OCI-M2 (cell line): ENCODE results near the gene ADGRG6.
"Not testable (repeated sequence)": the region's sequence is repeated elsewhere in the genome, so short reads cannot be mapped to it uniquely, and the experiment has no call there.

Experiments
- DNase-seq: peaks from one replicate; lab custom pipeline; 2025; ENCODE audit not compliant: unreplicated experiment; lab: John Stamatoyannopoulos, UW

The ADGRG6 gene

DNA sequence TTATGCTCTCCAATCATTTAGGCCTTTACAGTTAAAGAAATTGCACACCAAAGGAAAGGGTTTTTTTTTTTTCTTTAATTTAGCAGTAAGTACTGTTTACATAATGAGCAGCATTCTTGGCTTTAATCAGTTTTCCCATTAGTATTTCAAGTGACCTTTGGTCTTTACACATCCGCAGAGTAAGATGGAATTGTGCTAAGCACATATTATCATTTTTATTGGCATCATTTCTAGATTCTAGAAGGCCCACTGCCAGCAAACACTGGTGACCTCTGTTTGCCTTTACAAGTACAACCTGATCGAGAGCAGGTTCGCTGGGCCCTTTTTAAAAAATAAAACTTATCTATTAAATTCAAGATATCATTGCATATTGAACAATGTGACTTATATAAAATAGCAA is 104.3 kb downstream of the ADGRG6 start:
- no peak for DNase-seq

DNA sequence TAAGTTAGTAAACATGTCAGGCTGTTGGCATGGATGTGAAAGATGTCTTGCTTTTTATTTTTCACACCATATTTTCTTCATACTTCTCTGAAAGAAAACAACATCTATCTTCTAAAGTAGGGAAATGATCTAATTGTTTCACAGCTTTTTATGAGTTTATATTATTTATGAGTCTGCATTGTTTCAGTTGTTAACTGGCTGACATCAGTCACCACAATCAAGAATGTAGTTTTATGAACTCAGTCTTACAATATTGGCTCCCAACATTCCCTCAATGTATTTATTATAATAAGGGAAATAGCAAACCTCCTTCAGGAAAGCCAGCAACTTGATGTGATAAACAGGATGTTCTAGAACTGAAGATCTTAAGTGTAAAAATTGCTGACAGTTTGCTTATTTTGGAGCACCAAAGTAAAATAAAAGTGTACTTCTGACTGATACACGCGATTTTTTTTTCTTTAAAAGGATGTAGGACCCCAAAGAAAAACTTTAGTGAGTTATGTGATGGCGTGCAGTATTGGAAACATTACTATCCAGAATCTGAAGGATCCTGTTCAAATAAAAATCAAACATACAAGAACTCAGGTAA is 106.0 kb downstream of the ADGRG6 start:
- DNase-seq, result no peak

DNA sequence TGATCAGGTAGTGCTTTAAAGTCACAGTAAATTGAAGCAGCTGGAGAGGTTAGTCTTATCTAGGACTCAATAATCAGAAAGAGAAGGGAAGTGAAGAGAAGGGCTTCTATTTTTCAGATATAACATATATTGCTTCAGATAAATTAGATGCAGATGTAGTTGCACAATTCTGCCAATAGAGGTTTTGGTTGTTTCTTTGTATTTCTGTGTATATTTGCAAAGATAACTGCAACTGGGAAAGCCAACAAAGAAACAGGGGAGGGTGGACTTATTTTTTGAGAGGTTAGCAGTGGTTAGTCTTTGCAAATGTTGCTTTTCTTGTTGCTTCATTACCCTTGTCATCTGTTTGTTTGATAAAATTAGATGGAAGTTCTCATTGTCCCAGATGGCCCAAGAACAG is 106.6 kb downstream of the ADGRG6 start:
- DNase-seq, result no peak

DNA sequence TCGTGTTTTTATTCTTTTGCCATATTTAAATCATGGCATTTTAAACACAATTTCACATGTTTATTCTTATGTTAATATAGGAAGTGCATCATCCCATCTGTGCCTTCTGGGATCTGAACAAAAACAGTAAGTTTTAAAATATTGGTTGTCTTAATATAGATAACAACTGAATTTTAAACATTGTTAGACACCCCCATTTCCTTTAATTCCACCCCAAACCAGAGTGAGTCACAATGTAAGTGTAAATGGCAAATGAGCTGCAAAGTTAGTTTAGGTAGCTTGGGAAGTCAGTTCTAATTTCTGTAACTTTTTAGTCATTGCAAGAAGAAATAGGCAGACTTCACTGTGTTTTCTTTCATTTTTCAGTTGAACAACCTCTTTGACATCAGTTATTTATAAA is 108.0 kb downstream of the ADGRG6 start:
- DNase-seq, result no peak

DNA sequence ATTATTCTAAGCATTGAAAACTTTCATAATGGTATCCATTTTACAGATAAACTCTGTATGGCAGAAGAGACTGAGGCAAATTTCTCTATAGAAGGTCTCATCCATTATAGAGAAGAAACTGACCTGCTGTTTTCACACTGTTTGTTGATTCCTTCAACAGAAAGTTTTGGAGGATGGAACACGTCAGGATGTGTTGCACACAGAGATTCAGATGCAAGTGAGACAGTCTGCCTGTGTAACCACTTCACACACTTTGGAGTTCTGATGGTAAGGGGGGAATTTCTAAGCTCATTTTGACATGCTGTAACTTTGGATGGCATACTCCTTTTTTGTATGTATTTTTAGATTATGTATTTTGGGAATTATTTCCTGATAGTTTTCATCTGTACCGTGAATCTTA is 109.3 kb downstream of the ADGRG6 start:
- DNase-seq, result no peak

DNA sequence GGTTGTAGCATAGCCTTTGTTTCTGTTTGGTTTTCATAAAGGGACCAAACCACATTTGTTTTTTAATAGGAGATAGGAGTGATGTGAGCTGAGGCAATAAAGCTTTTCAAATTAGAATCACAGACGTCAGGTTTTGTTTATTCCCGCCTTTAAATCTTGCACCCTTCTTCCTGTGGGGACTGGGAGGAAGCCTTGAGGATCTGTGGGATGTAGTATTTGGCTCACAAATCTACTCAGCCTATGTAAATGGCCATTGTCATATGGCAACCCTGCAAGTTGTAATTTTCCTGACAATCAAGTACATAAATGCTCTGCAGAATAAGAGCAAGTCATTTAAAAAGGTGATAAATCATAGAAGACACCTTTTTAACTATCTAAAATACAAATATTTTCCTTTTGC is 110.4 kb downstream of the ADGRG6 start:
- no peak for DNase-seq

DNA sequence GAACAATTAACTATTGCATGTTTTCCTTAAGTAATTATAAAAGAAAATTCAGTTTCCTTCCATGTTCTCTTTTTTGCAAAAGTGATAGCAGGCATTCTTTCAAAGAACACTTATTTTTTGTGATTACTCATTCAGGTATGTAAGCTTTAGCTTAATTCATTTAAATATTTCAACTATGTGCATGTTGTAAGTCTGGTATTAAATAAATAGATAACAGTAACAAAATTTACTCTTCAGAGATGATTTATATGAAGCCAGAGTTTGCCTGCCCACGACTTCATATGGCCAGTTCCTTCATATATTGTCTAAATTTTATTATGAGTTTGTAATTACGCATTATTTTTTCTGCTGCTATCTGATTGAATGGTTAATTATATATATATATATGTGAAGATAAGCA is 110.9 kb downstream of the ADGRG6 start:
- no peak for DNase-seq

DNA sequence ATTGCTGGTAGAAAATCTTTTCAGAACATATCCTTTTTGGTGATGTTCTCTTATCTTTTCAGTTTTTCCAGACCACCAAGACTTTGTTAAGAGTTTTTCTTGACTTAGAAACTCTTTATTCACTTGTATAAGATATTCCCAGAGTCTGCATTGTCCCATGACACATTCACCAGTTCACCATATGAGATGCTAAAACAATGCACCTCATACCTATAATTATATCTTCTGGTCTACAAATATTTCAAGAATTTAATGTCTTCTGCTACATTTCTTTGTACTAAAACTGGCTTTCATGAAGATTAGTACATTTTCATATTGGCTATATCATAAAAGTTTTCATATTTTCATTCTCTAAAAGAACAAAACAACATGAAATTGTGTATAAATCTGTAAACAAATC is 111.3 kb downstream of the ADGRG6 start:
- no peak for DNase-seq

DNA sequence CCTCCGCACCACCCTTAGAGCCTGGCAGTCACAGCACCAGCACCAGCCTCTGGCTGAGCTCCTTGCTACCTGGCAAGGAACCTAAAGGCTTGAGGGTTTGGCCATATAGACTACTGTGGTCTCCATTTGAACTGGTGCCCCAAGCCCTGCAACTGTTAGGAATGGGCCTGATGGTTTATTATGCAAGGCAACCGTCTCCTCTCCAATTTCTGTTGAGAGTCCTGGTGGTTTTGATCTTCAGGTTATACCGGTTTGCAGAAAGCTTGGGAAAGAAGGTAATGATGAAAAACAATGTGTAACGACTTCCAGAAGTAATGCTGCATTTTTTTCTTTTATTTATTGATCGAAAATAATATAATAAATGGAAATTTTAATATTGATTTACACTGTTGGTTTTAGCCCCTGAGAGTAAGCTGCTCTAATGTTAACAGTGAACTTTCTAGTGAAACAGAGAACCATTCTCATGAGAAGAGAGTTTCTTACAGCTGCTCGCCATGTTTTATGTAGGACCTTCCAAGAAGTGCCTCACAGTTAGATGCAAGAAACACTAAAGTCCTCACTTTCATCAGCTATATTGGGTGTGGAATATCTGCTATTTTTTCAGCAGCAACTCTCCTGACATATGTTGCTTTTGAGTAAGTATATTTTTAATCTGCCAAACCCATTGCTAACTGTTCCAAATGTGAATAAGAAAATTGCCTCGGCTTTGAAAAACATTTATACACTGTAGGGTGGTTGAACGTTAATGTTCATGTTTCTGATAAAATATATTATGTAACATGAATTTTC is 112.8 kb downstream of the ADGRG6 start:
- DNase-seq, result no peak

DNA sequence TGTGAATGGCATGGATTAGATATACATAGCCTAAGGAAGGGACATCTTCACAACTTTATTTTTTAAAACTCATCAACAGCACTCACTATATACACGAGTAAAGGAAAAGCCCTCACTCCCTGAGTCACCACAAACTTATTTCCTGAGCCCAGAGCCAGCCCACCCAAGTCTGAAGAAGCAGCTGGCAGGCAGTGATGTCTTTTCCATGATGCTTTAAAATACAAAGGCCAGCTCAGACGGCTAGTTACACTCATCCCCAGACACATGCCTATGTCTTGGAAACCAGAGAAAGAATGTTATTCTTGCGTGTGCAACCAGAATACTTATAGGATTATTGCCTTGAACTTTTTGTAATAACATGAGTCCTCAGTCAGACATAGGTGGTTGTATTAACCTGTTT is 114.4 kb downstream of the ADGRG6 start:
- DNase-seq, result no peak

DNA sequence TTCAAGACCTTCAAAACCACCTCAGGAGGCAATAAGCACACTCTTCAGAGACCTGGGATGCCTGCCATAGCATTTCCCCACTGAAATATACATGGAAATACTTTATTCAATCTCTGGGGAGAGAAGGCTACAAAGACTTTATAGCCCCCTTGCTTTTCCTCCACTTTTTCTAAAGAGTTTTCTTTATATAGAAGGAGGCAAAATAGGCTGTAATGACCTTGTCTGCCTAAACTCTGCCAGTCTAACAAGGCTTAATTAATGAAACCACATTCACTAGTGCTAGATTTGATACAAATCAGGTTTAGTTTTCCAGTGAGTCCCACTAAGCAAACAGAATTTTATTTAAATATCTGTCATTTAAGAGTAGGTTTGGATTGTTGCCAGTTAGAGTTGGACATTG is 114.9 kb downstream of the ADGRG6 start:
- DNase-seq, result no peak

DNA sequence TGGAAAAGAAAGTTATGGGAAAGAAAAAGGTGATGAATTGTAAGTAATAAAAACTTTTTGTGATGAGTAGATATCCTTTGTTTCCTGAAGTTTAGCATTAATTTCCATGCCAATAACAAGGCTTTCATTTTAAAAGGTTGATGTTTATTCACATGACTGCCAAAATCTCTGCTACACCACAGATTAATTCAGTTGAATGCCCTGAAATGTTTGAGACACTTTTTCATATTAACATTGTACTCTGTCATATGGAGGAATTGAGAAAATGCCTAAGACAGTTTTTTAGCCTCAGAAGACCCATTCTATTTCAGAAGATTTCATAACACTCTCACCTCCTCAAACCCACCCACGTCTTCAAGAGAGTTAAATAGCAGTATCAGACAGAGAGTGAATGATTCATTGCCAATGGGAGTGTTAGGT is 115.5 kb downstream of the ADGRG6 start:
- DNase-seq, result no peak

DNA sequence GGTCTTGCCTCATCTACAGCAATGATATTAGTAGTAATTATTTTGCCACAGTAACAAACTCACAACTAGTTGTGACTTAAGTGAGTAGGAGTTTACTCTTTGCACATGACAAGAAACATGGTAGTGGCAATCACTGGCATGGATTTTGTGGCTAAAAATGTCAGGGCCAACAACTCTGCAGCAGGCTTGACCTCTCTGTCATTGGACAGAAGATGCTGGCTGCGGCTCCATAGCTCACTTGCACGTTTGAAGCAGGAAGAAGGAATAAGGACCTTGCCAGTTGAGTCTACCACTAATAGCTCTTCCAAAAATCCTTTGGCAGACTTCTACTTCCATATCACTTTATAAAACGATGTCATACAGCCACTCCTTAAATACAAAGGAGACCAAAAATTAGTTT is 117.3 kb downstream of the ADGRG6 start:
- no peak for DNase-seq

DNA sequence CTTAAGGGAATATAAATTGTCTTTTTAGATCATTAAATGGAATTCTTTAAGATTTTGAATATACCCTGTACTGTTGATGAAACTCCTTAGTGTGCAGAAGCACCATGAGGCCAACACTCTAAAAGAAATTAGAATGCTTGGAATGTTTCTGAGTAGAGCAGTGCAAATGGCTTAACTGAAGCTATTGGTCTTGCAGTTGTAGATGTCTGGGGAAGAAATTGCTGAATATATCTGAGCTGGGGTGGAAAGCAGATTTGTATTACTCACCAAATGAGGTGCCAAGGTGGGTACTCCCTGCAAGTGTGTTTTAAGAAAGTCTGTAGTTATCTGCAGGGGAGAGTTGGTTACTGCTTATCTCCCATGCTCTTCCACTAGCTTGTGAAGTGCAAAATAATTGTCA is 119.0 kb downstream of the ADGRG6 start:
- DNase-seq, result no peak

DNA sequence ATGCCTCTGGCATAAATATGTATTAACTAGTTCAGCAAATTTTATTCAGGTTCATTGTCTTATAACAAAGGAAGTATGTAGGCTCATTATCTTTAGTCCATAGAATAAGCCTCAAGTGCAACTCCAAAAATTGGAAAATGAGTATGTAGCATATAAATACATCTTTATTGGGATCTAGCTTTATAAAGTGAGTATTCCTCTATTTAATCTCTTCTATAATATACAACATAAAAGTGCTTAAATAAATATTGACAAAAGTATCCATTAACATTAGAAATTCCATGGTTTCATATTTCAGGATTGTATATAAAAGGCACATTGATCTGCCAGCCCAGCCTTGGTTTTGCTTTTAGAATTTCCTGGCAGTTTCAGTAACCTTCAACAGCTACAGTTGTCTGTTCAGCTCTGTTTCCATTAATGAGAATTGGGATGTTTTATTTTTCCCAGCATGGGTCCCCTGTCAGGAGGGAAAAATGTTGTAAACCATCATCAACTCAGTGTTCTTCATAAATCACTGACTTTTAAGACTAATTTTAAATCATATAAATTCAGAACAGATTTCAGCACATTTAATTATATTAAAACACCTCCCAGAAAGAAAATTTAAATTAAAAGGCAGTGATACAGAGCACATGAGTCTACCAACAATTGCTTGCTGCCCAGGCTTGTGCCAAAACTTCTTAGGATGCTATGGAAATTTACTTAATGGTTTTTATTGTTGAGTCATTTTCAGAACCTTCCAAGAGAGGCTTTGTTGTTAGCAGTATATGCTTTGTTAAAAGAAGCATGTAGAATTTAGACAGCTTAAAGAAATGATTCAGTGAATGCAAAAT is 119.7 kb downstream of the ADGRG6 start:
- no peak for DNase-seq

DNA sequence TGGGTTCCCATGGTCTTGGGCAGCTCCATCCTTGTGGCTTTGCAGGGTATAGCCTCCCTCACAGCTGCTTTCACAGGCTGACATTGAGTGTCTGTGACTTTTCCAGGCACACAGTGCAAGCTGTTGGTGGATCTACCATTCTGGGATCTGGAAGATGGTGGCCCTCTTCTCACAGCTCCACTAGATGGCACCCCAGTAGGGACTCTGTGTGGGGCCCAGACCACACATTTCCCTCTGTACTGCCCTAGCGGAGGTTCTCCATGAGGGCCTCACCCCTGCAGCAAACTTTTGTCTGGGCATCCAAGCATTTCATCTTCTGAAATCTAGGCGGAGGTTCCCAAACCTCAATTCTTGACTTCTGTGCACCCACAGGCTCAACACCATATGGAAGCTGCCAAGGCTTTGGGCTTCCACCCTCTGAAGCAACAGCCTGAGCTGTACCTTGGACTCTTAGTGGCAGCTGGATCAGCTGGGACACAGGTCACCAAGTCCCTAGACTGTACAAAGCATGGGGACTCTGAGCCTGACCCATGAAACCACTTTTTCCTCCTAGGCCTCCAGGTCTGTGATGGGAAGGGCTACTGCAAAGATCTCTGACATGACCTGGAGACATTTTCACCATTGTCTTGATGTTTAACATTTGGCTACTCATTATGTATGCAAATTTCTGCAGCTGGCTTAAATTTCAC is 124.8 kb downstream of the ADGRG6 start:
- not testable (repeated sequence) for DNase-seq

DNA sequence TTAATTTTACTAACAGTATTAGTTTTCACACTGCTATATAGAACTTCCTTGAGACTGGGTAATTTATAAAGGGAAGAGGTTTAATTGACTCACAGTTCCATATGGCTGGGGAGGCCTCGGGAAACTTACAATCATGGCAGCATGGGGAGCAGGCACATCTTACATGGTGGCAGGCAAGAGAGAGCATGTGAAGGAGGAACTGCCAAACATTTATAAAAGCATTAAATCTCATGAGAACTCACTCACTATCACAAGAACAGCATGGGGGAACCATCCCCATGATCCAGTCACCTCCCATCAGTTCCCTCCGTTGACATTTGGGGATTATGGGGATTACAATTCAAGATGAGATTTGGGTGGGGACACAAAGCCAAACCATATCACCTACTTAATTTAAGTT is 126.7 kb downstream of the ADGRG6 start:
- DNase-seq, result not testable (repeated sequence)

DNA sequence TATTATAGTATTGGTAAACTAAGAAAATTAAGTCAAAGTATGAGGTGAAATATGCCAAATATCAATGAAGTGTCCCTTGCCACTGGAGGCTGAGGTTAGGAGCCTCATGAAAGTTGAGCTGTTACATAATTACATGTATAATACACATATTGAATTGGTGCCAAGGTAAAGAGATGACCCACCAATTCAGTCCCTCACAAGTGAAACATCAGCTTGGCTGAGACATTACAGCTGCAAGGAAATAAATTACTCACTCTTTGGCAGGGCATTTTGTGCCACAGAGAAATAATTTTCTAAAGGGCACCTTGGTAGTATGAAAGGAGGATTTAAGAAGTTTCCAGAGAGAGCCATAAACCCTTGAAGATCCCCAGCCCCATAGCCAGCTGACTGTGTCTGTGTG is 127.4 kb downstream of the ADGRG6 start:
- no peak for DNase-seq

DNA sequence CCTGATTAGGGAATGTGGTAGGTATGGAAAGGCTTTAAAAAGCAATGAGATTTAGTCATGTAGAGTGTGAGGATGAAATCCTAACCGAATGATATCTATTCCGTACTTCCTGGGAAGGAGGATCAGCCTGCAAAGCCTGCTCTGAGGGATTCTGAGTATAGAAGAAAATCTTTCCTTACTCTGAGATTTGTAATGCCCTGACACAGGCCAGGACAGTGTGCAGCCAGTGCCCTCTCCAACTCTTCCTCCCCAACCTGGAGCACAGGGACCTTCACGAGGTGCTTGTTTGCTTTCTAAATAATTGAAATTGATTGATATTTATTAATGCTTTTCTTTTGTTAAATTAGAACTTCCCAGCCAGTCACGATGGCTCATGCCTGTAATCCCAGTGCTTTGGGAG is 131.6 kb downstream of the ADGRG6 start:
- DNase-seq, result no peak

DNA sequence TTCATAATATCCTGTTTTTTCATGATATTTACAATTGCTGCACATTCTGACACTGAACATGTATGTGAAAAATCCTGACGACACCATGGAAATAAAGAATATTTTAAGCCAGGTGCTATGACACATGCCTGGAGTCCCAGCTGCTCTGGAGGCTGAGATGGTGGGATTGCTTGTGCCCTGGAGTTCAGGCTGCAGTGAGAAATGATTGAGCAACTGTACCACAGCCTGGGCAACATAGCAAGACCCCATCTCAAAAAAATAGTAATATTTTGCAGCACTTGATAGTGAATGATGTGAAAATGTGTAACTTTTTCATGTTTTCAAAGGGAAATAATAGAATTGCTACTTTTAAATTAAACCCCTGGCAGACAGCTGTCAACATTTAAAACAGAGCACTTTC is 137.1 kb downstream of the ADGRG6 start:
- no peak for DNase-seq

DNA sequence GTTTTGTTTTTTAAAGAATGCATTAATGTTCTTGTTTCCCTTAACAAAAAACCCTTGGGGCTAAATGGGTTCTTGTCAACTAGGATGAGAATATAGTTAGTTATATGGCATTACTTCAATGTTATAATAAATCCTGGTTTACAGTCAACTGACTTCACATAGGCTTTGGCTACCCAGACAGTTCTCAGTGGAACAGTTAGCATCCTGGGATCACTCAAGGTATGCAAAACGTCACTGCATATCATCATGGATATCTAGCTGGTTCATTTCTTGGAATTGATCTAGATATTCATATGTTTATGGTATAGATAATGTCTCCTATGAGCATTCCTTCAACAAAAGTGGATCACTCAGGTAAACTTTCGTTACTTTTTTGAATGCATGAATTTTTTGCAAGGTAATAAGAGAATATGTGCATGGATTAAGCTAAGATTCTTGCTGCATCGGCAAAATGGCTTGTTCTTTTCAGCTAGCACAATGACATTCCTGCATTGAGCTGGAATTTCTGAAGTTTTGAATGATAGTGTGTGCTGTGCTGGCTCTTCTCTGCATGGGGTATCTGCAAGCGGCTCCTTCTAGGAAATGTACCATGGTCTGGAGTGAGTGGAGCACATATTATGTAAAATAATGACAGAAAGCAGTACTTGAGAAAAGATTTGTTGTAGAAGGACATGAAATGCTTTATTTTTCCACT is 138.9 kb downstream of the ADGRG6 start:
- DNase-seq, result no peak
